ENCODE measurements around the gene TBC1D30. TPM values are rescaled to one million over a fixed set of nuclear protein-coding genes. Genes with fewer than 3 reads are reported as not detected.

The TBC1D30 gene
- total and polyA plus RNA-seq, 2 donors from 2014 or later, result 4.2 to 8.7 TPM

DNA sequence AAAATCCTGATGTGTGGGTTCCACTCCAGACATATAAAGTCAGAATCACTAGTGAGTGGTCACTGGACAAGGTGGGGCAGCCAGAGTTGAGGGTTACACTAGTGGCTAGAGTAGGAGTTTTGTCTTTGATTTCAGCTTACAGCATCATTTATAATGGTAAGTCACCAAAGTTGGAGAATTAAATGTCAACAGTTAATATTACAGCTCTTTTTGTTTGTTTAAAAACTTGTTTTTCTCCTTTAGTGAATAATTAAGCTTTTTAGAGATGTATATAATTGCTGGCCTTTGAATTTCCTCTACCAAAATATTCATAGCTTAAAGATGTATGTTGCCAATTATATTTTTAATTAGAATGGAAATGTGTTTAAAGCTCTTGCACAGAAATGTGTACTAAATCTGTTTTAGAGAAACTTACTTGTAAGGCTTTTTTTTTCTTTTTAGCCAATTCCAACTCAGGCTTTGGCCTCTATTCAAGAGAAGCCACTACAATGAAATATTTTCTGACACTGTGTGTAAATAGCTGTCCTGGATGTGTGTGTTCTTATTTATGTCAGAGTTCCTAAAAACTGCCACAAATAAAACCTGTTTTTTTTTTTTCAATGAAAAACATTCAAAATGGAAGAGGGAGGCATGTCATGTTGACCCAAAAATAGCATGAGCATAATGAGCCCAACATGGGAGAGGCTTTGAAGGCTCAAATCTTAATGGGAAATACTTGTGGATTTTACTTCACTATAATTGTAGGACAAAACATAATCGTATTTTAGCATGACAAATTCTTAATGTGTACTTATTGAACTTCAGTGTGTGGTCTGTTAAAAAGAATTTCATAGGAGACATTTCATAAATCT is 92.2 kb downstream of the TBC1D30 start:
- Histone ChIP-seq H3K36me3 (ENCODE audit: control insufficient read depth in 2 of 3, insufficient read depth in 3 of 3, low read length in 3 of 3) (no peaks in the 10 kb centered on the region), H3K4me1 (ENCODE audit: control insufficient read depth in 2 of 3, insufficient read depth in 2 of 3, low read depth in 1 of 3, low read length in 3 of 3) (peaks cover 0 to 6% (median 0%) of the 10 kb centered on the region in 3 donors), H3K27ac (ENCODE audit: low read depth in 2 of 2, low read length in 2 of 2) (no peak overlapping the region), H3K9me3 (ENCODE audit: control insufficient read depth in 2 of 3, insufficient read depth in 1 of 3, low read length in 3 of 3) (no peaks in the 10 kb centered on the region), H3K9ac (ENCODE audit: low read length in 3 of 3) (no peak overlapping the region), H3K27me3 (ENCODE audit: control insufficient read depth, insufficient read depth, low read length) (no peaks in the 10 kb centered on the region), H3K4me3 (ENCODE audit: low read length in 3 of 3) (no peak overlapping the region)
- no peak for TF ChIP-seq CTCF (IDR thresholded peaks at IDR 0.05; ENCODE audit: borderline replicate concordance, extremely low read depth, insufficient read depth)
- peak in 2 of 5 donors; percentile 39 to 82 for DNase-seq
- intact Hi-C loops (cut with DNase I), result no loop called here
- no peak for FAIRE-seq

GRCh38 chr12:64918344-64918743 is 93.9 kb downstream of the TBC1D30 start:
- intact Hi-C loops (cut with DNase I), result no loop called here
- H3K9me3 ChIP-seq (ENCODE audit: control insufficient read depth in 2 of 3, insufficient read depth in 1 of 3, low read length in 3 of 3), result no peaks in the 10 kb centered on the region

GRCh38 chr12:64918801-64919200 is 94.4 kb downstream of the TBC1D30 start:
- FAIRE-seq, result no peak
- H3K27me3 ChIP-seq (ENCODE audit: control insufficient read depth, insufficient read depth, low read length), result no peaks in the 10 kb centered on the region
- H3K4me3 ChIP-seq (ENCODE audit: low read length in 3 of 3), result no peak overlapping the region
- peaks cover 0 to 3% (median 0%) of the 10 kb centered on the region in 3 donors for H3K4me1 ChIP-seq (ENCODE audit: control insufficient read depth in 2 of 3, insufficient read depth in 2 of 3, low read depth in 1 of 3, low read length in 3 of 3)
- H3K9ac ChIP-seq (ENCODE audit: low read length in 3 of 3), result no peak overlapping the region
- no peaks in the 10 kb centered on the region for H3K36me3 ChIP-seq (ENCODE audit: control insufficient read depth in 2 of 3, insufficient read depth in 3 of 3, low read length in 3 of 3)
- H3K27ac ChIP-seq (ENCODE audit: low read depth in 2 of 2, low read length in 2 of 2), result no peak overlapping the region
- peak in 1 of 5 donors; percentile 25 for DNase-seq
- H3K9me3 ChIP-seq (ENCODE audit: control insufficient read depth in 2 of 3, insufficient read depth in 1 of 3, low read length in 3 of 3), result no peaks in the 10 kb centered on the region
- no peak for TF ChIP-seq CTCF (IDR thresholded peaks at IDR 0.05; ENCODE audit: borderline replicate concordance, extremely low read depth, insufficient read depth)
- intact Hi-C loops (cut with DNase I), result no loop called here

More at GRCh38 chr12:64918344-64918743, 93.9 kb downstream of the TBC1D30 start:
- Histone ChIP-seq H3K27me3 (ENCODE audit: control insufficient read depth, insufficient read depth, low read length) (no peaks in the 10 kb centered on the region), H3K4me3 (ENCODE audit: low read length in 3 of 3) (no peak overlapping the region), H3K4me1 (ENCODE audit: control insufficient read depth in 2 of 3, insufficient read depth in 2 of 3, low read depth in 1 of 3, low read length in 3 of 3) (peaks cover 0 to 3% (median 0%) of the 10 kb centered on the region in 3 donors), H3K27ac (ENCODE audit: low read depth in 2 of 2, low read length in 2 of 2) (no peak overlapping the region), H3K9ac (ENCODE audit: low read length in 3 of 3) (no peak overlapping the region), H3K36me3 (ENCODE audit: control insufficient read depth in 2 of 3, insufficient read depth in 3 of 3, low read length in 3 of 3) (no peaks in the 10 kb centered on the region)
- no peak for TF ChIP-seq CTCF (IDR thresholded peaks at IDR 0.05; ENCODE audit: borderline replicate concordance, extremely low read depth, insufficient read depth)
- DNase-seq (peak in 1 of 5 donors; percentile 17), FAIRE-seq (no peak)
